ENCODE measurements around the gene HSBP1. TPM values are rescaled to one million over a fixed set of nuclear protein-coding genes. Genes with fewer than 3 reads are reported as not detected.

HSBP1 gene
- total RNA-seq, 2 donors from 2014 or later: 112 to 134 TPM

DNA sequence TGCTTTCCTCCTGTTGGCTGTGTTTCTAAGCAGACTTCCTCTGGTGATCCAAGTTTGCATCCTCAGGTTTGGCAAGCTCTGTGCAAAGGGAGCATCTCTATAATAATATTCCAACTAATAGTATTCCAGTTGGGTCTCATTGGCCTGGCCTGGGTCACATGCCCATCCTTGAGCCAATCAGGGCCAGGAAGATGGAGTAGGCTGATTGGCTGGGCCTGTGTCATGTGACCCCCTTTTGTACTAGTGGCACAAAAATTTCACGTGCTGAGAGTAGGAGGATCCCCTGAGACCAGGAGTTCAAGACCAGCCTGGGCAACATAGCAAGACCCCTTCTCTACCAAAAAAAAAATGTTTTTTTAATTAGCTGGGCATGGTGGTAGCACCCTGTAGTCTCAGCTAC, 55.9 kb downstream of the HSBP1 start:
- TF ChIP-seq, protein P1, sequence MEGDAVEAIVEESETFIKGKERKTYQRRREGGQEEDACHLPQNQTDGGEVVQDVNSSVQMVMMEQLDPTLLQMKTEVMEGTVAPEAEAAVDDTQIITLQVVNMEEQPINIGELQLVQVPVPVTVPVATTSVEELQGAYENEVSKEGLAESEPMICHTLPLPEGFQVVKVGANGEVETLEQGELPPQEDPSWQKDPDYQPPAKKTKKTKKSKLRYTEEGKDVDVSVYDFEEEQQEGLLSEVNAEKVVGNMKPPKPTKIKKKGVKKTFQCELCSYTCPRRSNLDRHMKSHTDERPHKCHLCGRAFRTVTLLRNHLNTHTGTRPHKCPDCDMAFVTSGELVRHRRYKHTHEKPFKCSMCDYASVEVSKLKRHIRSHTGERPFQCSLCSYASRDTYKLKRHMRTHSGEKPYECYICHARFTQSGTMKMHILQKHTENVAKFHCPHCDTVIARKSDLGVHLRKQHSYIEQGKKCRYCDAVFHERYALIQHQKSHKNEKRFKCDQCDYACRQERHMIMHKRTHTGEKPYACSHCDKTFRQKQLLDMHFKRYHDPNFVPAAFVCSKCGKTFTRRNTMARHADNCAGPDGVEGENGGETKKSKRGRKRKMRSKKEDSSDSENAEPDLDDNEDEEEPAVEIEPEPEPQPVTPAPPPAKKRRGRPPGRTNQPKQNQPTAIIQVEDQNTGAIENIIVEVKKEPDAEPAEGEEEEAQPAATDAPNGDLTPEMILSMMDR (IDR thresholded peaks at IDR 0.05): no peak
- intact Hi-C loops (cut with DNase I): no loop called here
- Histone ChIP-seq H3K36me3 (no peaks in the 10 kb centered on the region), H3K4me3 (no peak overlapping the region), H3K9ac (ENCODE audit: low read depth in 2 of 2, low read length in 2 of 2) (no peak overlapping the region), H3K27me3 (no peaks in the 10 kb centered on the region), H3K27ac (no peak overlapping the region), H3K4me1 (no peaks in the 10 kb centered on the region), H3K9me3 (no peaks in the 10 kb centered on the region)
- DNase-seq: no peak

Other genes starting within 250 kb of the HSBP1 start
- 10 to 100 TPM in 1 of 2 donors, 1 to 10 TPM in 1; 5.5 to 10.6 TPM for gene MLYCD, start 91.1 kb downstream of the HSBP1 start, total RNA-seq
- gene OSGIN1, start 145.3 kb downstream of the HSBP1 start, total RNA-seq: 10 to 100 TPM in 1 of 2 donors, 1 to 10 TPM in 1; 9.4 to 11.9 TPM
- gene NECAB2, start 160.3 kb downstream of the HSBP1 start, total RNA-seq: under 1 TPM; 0.25 to 0.42 TPM
- gene SLC38A8, start 234.8 kb downstream of the HSBP1 start, total RNA-seq: not detected